NT2/D1 (cell line): Measurements from ENCODE around the gene KANSL3.

Experiments used
- DNase-seq: peaks from one replicate; pipeline ENCODE4 v3.0.0-alpha.2; 2011; ENCODE audit warnings: low read depth, low spot score
- H3K27me3 ChIP-seq: 2 replicates; pipeline ENCODE4 v1.6.0; 2011; ENCODE audit warnings: mild to moderate bottlenecking; ENCODE audit not compliant: insufficient read length, insufficient read depth
- H3K36me3 ChIP-seq: 2 replicates; pipeline ENCODE4 v1.6.1; 2011; ENCODE audit warnings: mild to moderate bottlenecking, low read length, mixed read lengths; ENCODE audit not compliant: insufficient read depth, insufficient read length
- H3K4me1 ChIP-seq: 2 replicates; pipeline ENCODE4 v1.5.1; 2011; ENCODE audit not compliant: insufficient read depth, insufficient read length
- H3K4me3 ChIP-seq: 2 replicates; pipeline ENCODE4 v1.5.1; 2011; ENCODE audit warnings: low read depth; ENCODE audit not compliant: insufficient read length
- H3K9ac ChIP-seq: 2 replicates; pipeline ENCODE4 v1.6.0; 2011; ENCODE audit warnings: low read depth; ENCODE audit not compliant: insufficient read length
- H3K9me3 ChIP-seq: 2 replicates; pipeline ENCODE4 v1.5.1; 2011; ENCODE audit warnings: mild to moderate bottlenecking, low read length; ENCODE audit not compliant: insufficient read depth
- SUZ12 ChIP-seq: IDR thresholded peaks from 2 replicates; pipeline ENCODE4 v1.6.1; 2011; ENCODE audit not compliant: insufficient read length, insufficient read depth; ENCODE audit errors: extremely low read depth
- YY1 ChIP-seq: IDR thresholded peaks from 2 replicates; pipeline ENCODE4 v1.6.1; 2011; ENCODE audit not compliant: insufficient read length, insufficient read depth
- ZNF274 ChIP-seq: IDR thresholded peaks from 2 replicates; pipeline ENCODE4 v1.6.1; 2011; ENCODE audit warnings: mild to moderate bottlenecking, low read depth, low read length

The KANSL3 gene

DNA sequence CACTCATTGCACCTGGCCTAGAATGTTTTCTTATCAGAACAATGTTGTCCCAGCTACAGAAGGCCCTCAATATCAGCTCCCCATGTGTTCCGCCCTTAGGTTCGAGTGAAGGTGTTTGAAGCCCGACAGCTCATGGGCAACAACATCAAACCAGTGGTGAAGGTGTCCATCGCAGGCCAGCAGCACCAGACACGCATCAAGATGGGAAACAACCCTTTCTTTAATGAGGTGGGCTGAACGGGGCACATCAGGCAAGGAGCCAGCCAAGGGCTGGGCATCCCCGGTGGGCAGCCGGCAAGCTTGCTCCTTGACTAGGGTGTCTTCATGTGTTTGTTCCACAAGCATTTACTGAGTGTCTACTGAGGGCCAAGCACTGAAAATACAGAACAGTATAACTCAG lies 13.7 kb upstream of the KANSL3 start:
- no peaks in the 10 kb centered on the region for H3K9me3 ChIP-seq
- no peak overlapping the region for H3K4me3 ChIP-seq
- TF ChIP-seq ZNF274 (no peak), SUZ12 (no peak), YY1 (no peak)
- H3K36me3 ChIP-seq: peaks cover 48% of the 10 kb centered on the region
- DNase-seq: no peak
- no peaks in the 10 kb centered on the region for H3K27me3 ChIP-seq
- no peak overlapping the region for H3K9ac ChIP-seq
- H3K4me1 ChIP-seq: no peaks in the 10 kb centered on the region

DNA sequence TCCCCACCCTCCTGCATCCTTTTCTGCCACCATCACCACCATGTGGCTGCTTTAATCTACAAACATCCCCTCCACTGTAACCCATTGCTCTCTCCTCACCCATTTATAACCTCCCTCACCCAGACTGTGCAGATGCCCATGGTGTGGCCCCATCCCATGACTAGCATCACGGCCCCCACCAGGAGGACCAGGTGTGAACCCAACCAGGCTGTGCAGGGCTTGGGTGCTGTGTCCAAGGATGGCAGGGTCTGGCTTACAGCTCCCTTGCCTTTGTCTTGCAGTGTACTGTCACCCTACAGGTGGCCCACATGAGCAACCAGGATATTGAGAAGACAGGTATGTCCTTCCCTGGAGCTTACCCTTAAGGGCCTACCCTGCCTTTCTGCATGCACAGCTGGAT lies 11.2 kb upstream of the KANSL3 start:
- no peak for TF ChIP-seq YY1
- TF ChIP-seq SUZ12: no peak
- TF ChIP-seq ZNF274: no peak
- H3K36me3 ChIP-seq: peaks cover 52% of the 10 kb centered on the region
- no peak overlapping the region for H3K4me3 ChIP-seq
- DNase-seq: no peak
- H3K9ac ChIP-seq: no peak overlapping the region
- no peaks in the 10 kb centered on the region for H3K9me3 ChIP-seq
- H3K4me1 ChIP-seq: no peaks in the 10 kb centered on the region
- H3K27me3 ChIP-seq: no peaks in the 10 kb centered on the region

DNA sequence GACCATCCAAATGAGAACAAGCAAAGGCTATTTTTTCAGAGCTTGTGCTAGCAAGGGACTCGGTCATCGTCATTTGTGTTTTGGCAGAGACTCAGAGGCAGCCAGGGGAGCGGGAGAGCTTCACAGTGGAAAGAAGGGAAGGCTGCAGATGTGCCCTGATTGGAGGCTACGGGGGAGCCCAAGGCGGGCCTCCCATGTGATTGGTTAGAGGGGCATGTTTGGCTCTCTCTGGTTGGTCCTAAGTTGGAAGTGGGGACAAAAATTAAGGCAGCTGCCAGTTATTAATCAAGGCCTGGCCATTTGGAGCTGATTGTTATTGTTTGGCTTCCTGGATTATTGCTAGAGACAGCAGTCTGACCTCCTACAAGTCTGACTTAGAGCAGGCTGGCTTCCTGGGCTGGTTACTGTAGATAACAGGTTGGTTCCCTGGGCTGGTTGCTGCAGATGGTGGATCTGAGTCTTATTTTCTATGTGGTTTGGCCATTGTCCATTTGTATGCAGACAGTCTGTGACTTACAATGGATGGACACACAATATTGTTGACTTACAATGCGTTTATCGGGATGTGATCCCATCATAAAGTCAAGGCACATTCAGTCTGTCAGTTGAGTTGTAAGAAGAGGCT lies 10.3 kb upstream of the KANSL3 start:
- Histone ChIP-seq H3K27me3 (no peaks in the 10 kb centered on the region), H3K36me3 (peaks cover 44% of the 10 kb centered on the region), H3K9ac (no peak overlapping the region), H3K4me1 (no peaks in the 10 kb centered on the region), H3K9me3 (no peaks in the 10 kb centered on the region), H3K4me3 (no peak overlapping the region)
- no peak for TF ChIP-seq SUZ12
- no peak for TF ChIP-seq YY1
- no peak for TF ChIP-seq ZNF274
- DNase-seq: no peak

DNA sequence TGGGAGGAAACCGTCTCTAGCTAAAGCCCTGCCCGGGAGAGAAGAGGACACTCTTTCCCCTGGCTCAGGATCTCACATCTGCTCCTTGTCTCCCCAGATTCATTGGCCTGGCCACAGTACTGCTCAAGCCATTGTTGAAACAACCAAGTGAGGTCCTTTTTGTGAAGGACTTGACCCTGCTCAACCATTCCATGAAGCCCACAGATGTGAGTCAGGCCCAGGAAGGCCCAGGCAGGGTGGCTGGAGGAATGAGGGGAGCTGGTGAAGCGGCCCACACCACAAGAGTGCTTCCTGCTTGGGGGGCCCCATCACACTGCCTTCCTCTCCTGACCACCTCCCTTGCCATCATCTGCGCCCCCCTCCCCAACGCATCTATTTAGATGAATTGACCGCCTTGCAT lies 9.6 kb upstream of the KANSL3 start:
- Histone ChIP-seq H3K9me3 (no peaks in the 10 kb centered on the region), H3K4me1 (no peaks in the 10 kb centered on the region), H3K36me3 (peaks cover 37% of the 10 kb centered on the region), H3K9ac (no peak overlapping the region), H3K4me3 (no peak overlapping the region), H3K27me3 (no peaks in the 10 kb centered on the region)
- no peak for DNase-seq
- TF ChIP-seq SUZ12: no peak
- no peak for TF ChIP-seq YY1
- TF ChIP-seq ZNF274: no peak

- Histone ChIP-seq H3K9ac (peak within 1 kb of the TSS; percentile 67), H3K4me3 (peak within 1 kb of the TSS; percentile 46), H3K36me3 (peaks cover 8% of the 10 kb centered on the region), H3K27me3 (no peaks in the 10 kb centered on the region), H3K9me3 (no peaks in the 10 kb centered on the region), H3K4me1 (no peaks in the 10 kb centered on the region)
- DNase-seq: peak; percentile 68
- TF ChIP-seq SUZ12 (no peak), YY1 (no peak), ZNF274 (no peak)
Measured at GRCh38 chr2:96642564-96643360, 4.7 kb upstream of the KANSL3 start, which contains the start of gene FER1L5. Gene FER1L5 (plus strand): TSS chr2:96642764. CDS start chr2:96642837, 73 bp downstream.

- Histone ChIP-seq H3K4me1 (no peaks in the 10 kb centered on the region), H3K27me3 (no peaks in the 10 kb centered on the region), H3K9ac (peak overlapping the region; percentile 89), H3K4me3 (peak overlapping the region; percentile 75), H3K9me3 (no peaks in the 10 kb centered on the region), H3K36me3 (peaks cover 37% of the 10 kb centered on the region)
- no peak for TF ChIP-seq SUZ12
- TF ChIP-seq ZNF274: no peak
- DNase-seq: peak; percentile 38
Measured at GRCh38 chr2:96637385-96638143, 548 bp downstream of the KANSL3 start.
